WTC11 (cell line): ENCODE data around the gene MS4A15. TPM values are rescaled to one million over a fixed set of nuclear protein-coding genes. Genes with fewer than 3 reads are reported as not detected.

Experiments
- ATAC-seq: fragments of 200-7000 bp; cut with Tn5 transposase; 2 replicates; pipeline ENCODE4 v1.10.0; 2021; ENCODE audit warnings: mild to moderate bottlenecking, moderate library complexity
- CTCF ChIA-PET: fragments of 300-600 bp; sonication (Branson Sonifier 250); formaldehyde crosslinking; loops from one replicate; lab custom pipeline; 2021; ENCODE audit warnings: antibody characterized with exemption; lab: Charles Lee
- POLR2A ChIA-PET: fragments of 350-600 bp; sonication (Branson Sonifier 250); formaldehyde crosslinking; loops from one replicate; lab custom pipeline; 2021; ENCODE audit warnings: antibody characterized with exemption; lab: Charles Lee
- DNase-seq: peaks from one replicate; pipeline ENCODE4 v3.0.0; 2021; ENCODE audit warnings: low spot score
- H3K27ac Mint-ChIP-seq: 2 replicates; pipeline ENCODE4 v1.8.0; 2021; ENCODE audit warnings: mixed read lengths
- H3K27me3 Mint-ChIP-seq: 2 replicates; pipeline ENCODE4 v1.8.0; 2021; ENCODE audit warnings: low read depth, mild to moderate bottlenecking, moderate library complexity, mixed read lengths
- H3K36me3 Mint-ChIP-seq: 2 replicates; pipeline ENCODE4 v1.8.0; 2021; ENCODE audit warnings: mixed read lengths
- H3K4me1 Mint-ChIP-seq: 2 replicates; pipeline ENCODE4 v1.8.0; 2022; ENCODE audit warnings: mixed read lengths
- H3K4me3 Mint-ChIP-seq: 2 replicates; pipeline ENCODE4 v1.8.0; 2021; ENCODE audit warnings: mild to moderate bottlenecking, moderate library complexity, mixed read lengths
- H3K9me3 Mint-ChIP-seq: 2 replicates; pipeline ENCODE4 v1.8.0; 2021; ENCODE audit warnings: mixed read lengths
- AFF4 ChIP-seq: sonication (generic); formaldehyde crosslinking; IDR thresholded peaks from 2 replicates; pipeline ENCODE4 v1.8.1; 2023; ENCODE audit warnings: mild to moderate bottlenecking, missing genetic modification reagents, borderline replicate concordance
- CTCF ChIP-seq: fragments of 200-600 bp; IDR thresholded peaks from 2 replicates; pipeline ENCODE4 v1.8.0; 2022; ENCODE audit warnings: antibody characterized with exemption
- EMX1 ChIP-seq: fragments of 250-450 bp; sonication (Bioruptor Pico); IDR thresholded peaks from 2 replicates; pipeline ENCODE4 v1.8.0; 2021; ENCODE audit warnings: mild to moderate bottlenecking
- ESRRA ChIP-seq: sonication (generic); formaldehyde crosslinking; IDR thresholded peaks from 2 replicates; pipeline ENCODE4 v1.8.1; 2022; ENCODE audit warnings: mild to moderate bottlenecking, missing genetic modification reagents, borderline replicate concordance
- ETV6 ChIP-seq: sonication (generic); formaldehyde crosslinking; IDR thresholded peaks from 2 replicates; pipeline ENCODE4 v1.8.1; 2022; ENCODE audit warnings: mild to moderate bottlenecking, missing genetic modification reagents
- FOXJ3 ChIP-seq: sonication (generic); formaldehyde crosslinking; IDR thresholded peaks from 2 replicates; pipeline ENCODE4 v1.9.0; 2021; ENCODE audit warnings: missing genetic modification reagents, mild to moderate bottlenecking, borderline replicate concordance
- FOXK1 ChIP-seq: sonication (generic); formaldehyde crosslinking; IDR thresholded peaks from 2 replicates; pipeline ENCODE4 v1.8.0; 2022; ENCODE audit warnings: mild to moderate bottlenecking, moderate library complexity, missing genetic modification reagents
- FOXP1 ChIP-seq: sonication (generic); formaldehyde crosslinking; IDR thresholded peaks from 2 replicates; pipeline ENCODE4 v1.8.0; 2022; ENCODE audit warnings: missing genetic modification reagents, mild to moderate bottlenecking, moderate library complexity, borderline replicate concordance
- FOXP4 ChIP-seq: sonication (generic); formaldehyde crosslinking; IDR thresholded peaks from 2 replicates; pipeline ENCODE4 v1.8.0; 2022; ENCODE audit warnings: mild to moderate bottlenecking, missing genetic modification reagents
- MLX ChIP-seq: sonication (generic); formaldehyde crosslinking; IDR thresholded peaks from 2 replicates; pipeline ENCODE4 v1.8.1; 2023; ENCODE audit warnings: mild to moderate bottlenecking, missing genetic modification reagents, moderate library complexity
- MXD4 ChIP-seq: fragments of 250-450 bp; sonication (Bioruptor Pico); IDR thresholded peaks from 2 replicates; pipeline ENCODE4 v1.8.0; 2021; ENCODE audit warnings: mild to moderate bottlenecking, moderate library complexity, borderline replicate concordance
- NR3C1 ChIP-seq: sonication (generic); formaldehyde crosslinking; conservative IDR thresholded peaks from 2 replicates; pipeline ENCODE4 v1.8.1; 2023; ENCODE audit warnings: low read depth, mild to moderate bottlenecking, missing genetic modification reagents
- OVOL2 ChIP-seq: fragments of 250-450 bp; sonication (Bioruptor Pico); IDR thresholded peaks from 2 replicates; pipeline ENCODE4 v1.9.0; 2021; ENCODE audit warnings: mild to moderate bottlenecking, borderline replicate concordance
- RELA ChIP-seq: sonication (generic); formaldehyde crosslinking; IDR thresholded peaks from 2 replicates; pipeline ENCODE4 v1.8.1; 2022; ENCODE audit warnings: missing genetic modification reagents, mild to moderate bottlenecking, borderline replicate concordance
- SMAD3 ChIP-seq: sonication (generic); formaldehyde crosslinking; IDR thresholded peaks from 2 replicates; pipeline ENCODE4 v1.8.0; 2022; ENCODE audit warnings: missing genetic modification reagents, mild to moderate bottlenecking, borderline replicate concordance
- TCF7 ChIP-seq: sonication (generic); formaldehyde crosslinking; IDR thresholded peaks from 2 replicates; pipeline ENCODE4 v1.8.0; 2022; ENCODE audit warnings: mild to moderate bottlenecking, low read depth, missing genetic modification reagents, moderate library complexity
- TEAD1 ChIP-seq: sonication (generic); formaldehyde crosslinking; IDR thresholded peaks from 2 replicates; pipeline ENCODE4 v1.8.0; 2022; ENCODE audit warnings: mild to moderate bottlenecking, missing genetic modification reagents
- TEAD4 ChIP-seq: sonication (generic); formaldehyde crosslinking; IDR thresholded peaks from 2 replicates; pipeline ENCODE4 v1.8.0; 2022; ENCODE audit warnings: mild to moderate bottlenecking, missing genetic modification reagents
- ZNF396 ChIP-seq: fragments of 250-450 bp; sonication (Bioruptor Pico); IDR thresholded peaks from 2 replicates; pipeline ENCODE4 v1.8.0; 2021; ENCODE audit warnings: mild to moderate bottlenecking, moderate library complexity, borderline replicate concordance
- total RNA-seq: library from RNA; stranded (reverse); gene quantifications from 3 replicates; pipeline ENCODE4 v1.2.3, GENCODE V29; 2021
- TF ChIP-seq, protein P1 (sequence below): sonication (generic); formaldehyde crosslinking; IDR thresholded peaks from 2 replicates; pipeline ENCODE4 v1.8.0; 2023; ENCODE audit warnings: missing genetic modification reagents
- TF ChIP-seq, protein P2 (sequence below): sonication (generic); formaldehyde crosslinking; IDR thresholded peaks from 2 replicates; pipeline ENCODE4 v1.8.1; 2023; ENCODE audit warnings: mild to moderate bottlenecking, missing genetic modification reagents

The MS4A15 gene
- total RNA-seq, 1 experiment from 2014 or later, result 0.09 TPM

- DNase-seq, result no peak
- H3K27ac Mint-ChIP-seq, result no peak overlapping the region
- no peak overlapping the region for H3K4me3 Mint-ChIP-seq
- no peaks in the 10 kb centered on the region; the same call in 1 of the 2 replicates for H3K9me3 Mint-ChIP-seq
- no peaks in the 10 kb centered on the region for H3K27me3 Mint-ChIP-seq
- H3K36me3 Mint-ChIP-seq, result no peaks in the 10 kb centered on the region
- ATAC-seq, result no peak
- CTCF ChIA-PET, result interaction anchor here (1.4 to 1.6 kb wide), 2 partner anchors 18 to 118 kb away, joined by 3 to 4 read pairs; no protein-coding TSS in a partner anchor
- no peak for TF ChIP-seq NR3C1 (CRISPR knock-in tag)
- no peak for TF ChIP-seq FOXP4 (CRISPR knock-in tag)
- no peak for TF ChIP-seq FOXJ3
- TF ChIP-seq ZNF396 (CRISPR knock-in tag), result no peak
- no peak for TF ChIP-seq FOXK1 (CRISPR knock-in tag)
- no peak for TF ChIP-seq SMAD3
- no peak for TF ChIP-seq TEAD1 (CRISPR knock-in tag)
- TF ChIP-seq CTCF, result no peak
- TF ChIP-seq ESRRA, result no peak
- TF ChIP-seq MXD4 (CRISPR knock-in tag), result no peak
- no peak for TF ChIP-seq EMX1 (CRISPR knock-in tag)
- no peak for TF ChIP-seq MLX
- no peak for TF ChIP-seq TCF7 (CRISPR knock-in tag)
- POLR2A ChIA-PET, result no interaction called here
- H3K4me1 Mint-ChIP-seq, result no peaks in the 10 kb centered on the region
These were observed 24.8 kb downstream of the MS4A15 start for GRCh38 chr11:60781286-60781980.

- Mint-ChIP-seq H3K4me1 (no peaks in the 10 kb centered on the region), H3K4me3 (no peak overlapping the region), H3K36me3 (no peaks in the 10 kb centered on the region), H3K27ac (no peak overlapping the region), H3K9me3 (no peaks in the 10 kb centered on the region; the same call in 1 of the 2 replicates), H3K27me3 (no peaks in the 10 kb centered on the region)
- DNase-seq (no peak), ATAC-seq (no peak)
- ChIA-PET CTCF (interaction anchor here (1.4 to 1.6 kb wide), 2 partner anchors 19 to 118 kb away, joined by 3 to 4 read pairs; no protein-coding TSS in a partner anchor), POLR2A (no interaction called here)
- TF ChIP-seq, protein P1, sequence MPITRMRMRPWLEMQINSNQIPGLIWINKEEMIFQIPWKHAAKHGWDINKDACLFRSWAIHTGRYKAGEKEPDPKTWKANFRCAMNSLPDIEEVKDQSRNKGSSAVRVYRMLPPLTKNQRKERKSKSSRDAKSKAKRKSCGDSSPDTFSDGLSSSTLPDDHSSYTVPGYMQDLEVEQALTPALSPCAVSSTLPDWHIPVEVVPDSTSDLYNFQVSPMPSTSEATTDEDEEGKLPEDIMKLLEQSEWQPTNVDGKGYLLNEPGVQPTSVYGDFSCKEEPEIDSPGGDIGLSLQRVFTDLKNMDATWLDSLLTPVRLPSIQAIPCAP (CRISPR knock-in tag), result no peak
- TF ChIP-seq OVOL2 (CRISPR knock-in tag) (no peak), TEAD4 (CRISPR knock-in tag) (no peak), AFF4 (CRISPR knock-in tag) (no peak), FOXP1 (CRISPR knock-in tag) (no peak), MLX (no peak), RELA (CRISPR knock-in tag) (no peak), ETV6 (CRISPR knock-in tag) (no peak)
- TF ChIP-seq, protein P2, sequence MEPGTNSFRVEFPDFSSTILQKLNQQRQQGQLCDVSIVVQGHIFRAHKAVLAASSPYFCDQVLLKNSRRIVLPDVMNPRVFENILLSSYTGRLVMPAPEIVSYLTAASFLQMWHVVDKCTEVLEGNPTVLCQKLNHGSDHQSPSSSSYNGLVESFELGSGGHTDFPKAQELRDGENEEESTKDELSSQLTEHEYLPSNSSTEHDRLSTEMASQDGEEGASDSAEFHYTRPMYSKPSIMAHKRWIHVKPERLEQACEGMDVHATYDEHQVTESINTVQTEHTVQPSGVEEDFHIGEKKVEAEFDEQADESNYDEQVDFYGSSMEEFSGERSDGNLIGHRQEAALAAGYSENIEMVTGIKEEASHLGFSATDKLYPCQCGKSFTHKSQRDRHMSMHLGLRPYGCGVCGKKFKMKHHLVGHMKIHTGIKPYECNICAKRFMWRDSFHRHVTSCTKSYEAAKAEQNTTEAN (CRISPR knock-in tag), result no peak
These were observed 25.3 kb downstream of the MS4A15 start for GRCh38 chr11:60781981-60782316.
